PFSK-1 (cell line): Measurements from ENCODE around the gene ZNF525.

Source experiments
- FOXP2 ChIP-seq: optimal IDR thresholded peaks from 2 replicates; pipeline ENCODE3; 2011; ENCODE audit warnings: borderline replicate concordance, control low read depth, inconsistent platforms; ENCODE audit not compliant: insufficient read depth; ENCODE audit errors: extremely low read length, extremely low read depth
- POLR2AphosphoS5 ChIP-seq: IDR thresholded peaks from 2 replicates; pipeline ENCODE4 v1.6.1; 2012; ENCODE audit warnings: low read depth, mild to moderate bottlenecking, control low read depth, low read length, moderate library complexity
- REST ChIP-seq, 2 experiments: IDR thresholded peaks; 2 replicates each; pipeline versions ENCODE4 v1.6.1 to v1.8.0; 2011 to 2012; ENCODE audit warnings: low read depth in 2 of 2, low read length in 2 of 2, control low read depth in 1 of 2, inconsistent platforms in 1 of 2, mild to moderate bottlenecking in 1 of 2, moderate library complexity in 1 of 2; ENCODE audit not compliant: insufficient read depth in 1 of 2
- TAF1 ChIP-seq: IDR thresholded peaks from 2 replicates; pipeline ENCODE4 v1.6.1; 2012; ENCODE audit warnings: low read length, control low read depth, borderline replicate concordance; ENCODE audit not compliant: insufficient read depth

GRCh38 chr19:53355739-53356138, 9.8 kb upstream of the ZNF525 start:
- TF ChIP-seq TAF1 (no peak), REST (IDR thresholded peaks at IDR 0.05; ENCODE audit: insufficient read depth in 1 of 2, low read depth in 2 of 2, low read length in 2 of 2) (no peak), POLR2AphosphoS5 (no peak), FOXP2 (no peak)
